HAP-1 (cell line): ENCODE measurements around the gene GABPB2.

Experiments used
- DNase-seq, 2 experiments: peaks; one replicate each; pipeline ENCODE4 v3.0.0-alpha.2; 2016 to 2020; ENCODE audit warnings: low spot score in 2 of 2
- H3K27me3 ChIP-seq: fragments of 250-450 bp; sonication (Bioruptor Pico); 2 replicates; pipeline ENCODE4 v1.5.1; 2020; ENCODE audit warnings: low read depth, mild to moderate bottlenecking, moderate library complexity
- H3K36me3 ChIP-seq: fragments of 250-450 bp; sonication (Bioruptor Pico); replicated peaks from 2 replicates; pipeline ENCODE4 v1.5.1; 2020; ENCODE audit warnings: mild to moderate bottlenecking
- H3K4me1 ChIP-seq: fragments of 250-450 bp; sonication (Bioruptor Pico); 2 replicates; pipeline ENCODE4 v1.5.1; 2020; ENCODE audit warnings: mild to moderate bottlenecking
- H3K4me3 ChIP-seq: fragments of 250-450 bp; sonication (Bioruptor Pico); 2 replicates; pipeline ENCODE4 v1.5.1; 2020; ENCODE audit warnings: mild to moderate bottlenecking, moderate library complexity
- H3K9me3 ChIP-seq: fragments of 250-450 bp; sonication (Bioruptor Pico); 2 replicates; pipeline ENCODE4 v1.5.1; 2020; ENCODE audit warnings: mild to moderate bottlenecking, moderate library complexity
- in situ Hi-C: fragments of 300-500 bp; cut with MboI; formaldehyde crosslinking; loops from 3 replicates; pipeline ENCODE4 v1.14.3; 2020; ENCODE audit warnings: low sequenced_read_pairs, inconsistent platforms, mixed read lengths

Gene GABPB2

GRCh38 chr1:151132335-151133017, 61.9 kb downstream of the GABPB2 start:
- Histone ChIP-seq H3K36me3 (no peaks in the 10 kb centered on the region), H3K4me1 (0 out of 2 replicates have a peak, but pooled peaks cover 6% of the 10 kb centered on the region), H3K4me3 (no peak overlapping the region), H3K9me3 (no peaks in the 10 kb centered on the region), H3K27me3 (no peaks in the 10 kb centered on the region)
- in situ Hi-C loops, result no loop called here
- DNase-seq, result no peak

GRCh38 chr1:151133018-151133806, 62.7 kb downstream of the GABPB2 start:
- H3K4me1 ChIP-seq, result no peaks in the 10 kb centered on the region
- no peaks in the 10 kb centered on the region for H3K9me3 ChIP-seq
- H3K27me3 ChIP-seq, result no peaks in the 10 kb centered on the region
- DNase-seq, result no peak
- H3K36me3 ChIP-seq, result no peaks in the 10 kb centered on the region
- no peak overlapping the region for H3K4me3 ChIP-seq
- in situ Hi-C loops, result no loop called here

GRCh38 chr1:151134396-151134795, 63.8 kb downstream of the GABPB2 start:
- in situ Hi-C loops, result no loop called here
- H3K27me3 ChIP-seq, result no peaks in the 10 kb centered on the region
- H3K36me3 ChIP-seq, result no peaks in the 10 kb centered on the region
- DNase-seq, result no peak
- no peaks in the 10 kb centered on the region for H3K9me3 ChIP-seq
- H3K4me1 ChIP-seq, result no peaks in the 10 kb centered on the region
- no peak overlapping the region for H3K4me3 ChIP-seq

- Histone ChIP-seq H3K4me1 (no peaks in the 10 kb centered on the region), H3K36me3 (no peaks in the 10 kb centered on the region), H3K4me3 (no peak overlapping the region), H3K9me3 (no peaks in the 10 kb centered on the region), H3K27me3 (no peaks in the 10 kb centered on the region)
- in situ Hi-C loops, result no loop called here
- DNase-seq, result no peak
These were observed 64.4 kb downstream of the GABPB2 start for GRCh38 chr1:151134991-151135390.

GRCh38 chr1:151135433-151136385, 65.1 kb downstream of the GABPB2 start:
- Histone ChIP-seq H3K9me3 (no peaks in the 10 kb centered on the region), H3K27me3 (no peaks in the 10 kb centered on the region), H3K36me3 (no peaks in the 10 kb centered on the region), H3K4me1 (no peaks in the 10 kb centered on the region), H3K4me3 (no peak overlapping the region)
- no peak for DNase-seq
- in situ Hi-C loops, result no loop called here

- Histone ChIP-seq H3K4me1 (no peaks in the 10 kb centered on the region), H3K27me3 (no peaks in the 10 kb centered on the region), H3K4me3 (no peak overlapping the region), H3K36me3 (no peaks in the 10 kb centered on the region), H3K9me3 (no peaks in the 10 kb centered on the region)
- in situ Hi-C loops, result no loop called here
- no peak for DNase-seq
These were observed 67.2 kb downstream of the GABPB2 start for GRCh38 chr1:151137789-151138188.

GRCh38 chr1:151142411-151143056, 72.0 kb downstream of the GABPB2 start:
- peaks cover 7% of the 10 kb centered on the region for H3K4me1 ChIP-seq
- H3K4me3 ChIP-seq, result no peak overlapping the region
- H3K27me3 ChIP-seq, result no peaks in the 10 kb centered on the region
- in situ Hi-C loops, result no loop called here
- no peaks in the 10 kb centered on the region for H3K36me3 ChIP-seq
- no peaks in the 10 kb centered on the region for H3K9me3 ChIP-seq
- no peak for DNase-seq

- in situ Hi-C loops, result no loop called here
- Histone ChIP-seq H3K9me3 (no peaks in the 10 kb centered on the region), H3K4me1 (peaks cover 7% of the 10 kb centered on the region), H3K4me3 (no peak overlapping the region), H3K36me3 (no peaks in the 10 kb centered on the region), H3K27me3 (no peaks in the 10 kb centered on the region)
- DNase-seq, result no peak
These were observed 72.5 kb downstream of the GABPB2 start for GRCh38 chr1:151143057-151143435.

GRCh38 chr1:151143986-151144385, 73.4 kb downstream of the GABPB2 start:
- no peak for DNase-seq
- peaks cover 7% of the 10 kb centered on the region for H3K4me1 ChIP-seq
- no peaks in the 10 kb centered on the region for H3K36me3 ChIP-seq
- H3K27me3 ChIP-seq, result no peaks in the 10 kb centered on the region
- H3K4me3 ChIP-seq, result no peak overlapping the region
- in situ Hi-C loops, result no loop called here
- no peaks in the 10 kb centered on the region for H3K9me3 ChIP-seq

GRCh38 chr1:151144474-151145303, 74.1 kb downstream of the GABPB2 start:
- no peaks in the 10 kb centered on the region for H3K9me3 ChIP-seq
- in situ Hi-C loops, result no loop called here
- H3K4me3 ChIP-seq, result no peak overlapping the region
- peaks cover 7% of the 10 kb centered on the region for H3K4me1 ChIP-seq
- no peaks in the 10 kb centered on the region for H3K36me3 ChIP-seq
- DNase-seq, result no peak
- no peaks in the 10 kb centered on the region for H3K27me3 ChIP-seq

- Histone ChIP-seq H3K36me3 (no peaks in the 10 kb centered on the region), H3K27me3 (no peaks in the 10 kb centered on the region), H3K4me1 (peaks cover 7% of the 10 kb centered on the region), H3K9me3 (no peaks in the 10 kb centered on the region), H3K4me3 (peak overlapping the region; percentile 64)
- no peak for DNase-seq
- in situ Hi-C loops, result no loop called here
These were observed 74.9 kb downstream of the GABPB2 start for GRCh38 chr1:151145304-151146071.

- no peak for DNase-seq
- H3K4me3 ChIP-seq, result peak overlapping the region; percentile 64
- H3K36me3 ChIP-seq, result no peaks in the 10 kb centered on the region
- H3K4me1 ChIP-seq, result peaks cover 7% of the 10 kb centered on the region
- H3K27me3 ChIP-seq, result no peaks in the 10 kb centered on the region
- in situ Hi-C loops, result no loop called here
- no peaks in the 10 kb centered on the region for H3K9me3 ChIP-seq
These were observed 75.5 kb downstream of the GABPB2 start for GRCh38 chr1:151146072-151146411.
